Sigmoid colon (tissue), 4 donors: Measurements from ENCODE around the gene MED16.
"Not testable (repeated sequence)": the region's sequence is repeated elsewhere in the genome, so short reads cannot be mapped to it uniquely, and the experiment has no call there.

Experiments
- EP300 ChIP-seq, 4 donors: sonication (generic); formaldehyde crosslinking; IDR thresholded peaks; one replicate each; pipeline ENCODE4 v1.6.1; 2017; ENCODE audit warnings: antibody characterized with exemption in 4 of 4
- POLR2A ChIP-seq, 2 donors: fragments of 450-650 bp; IDR thresholded peaks; one replicate each; pipeline ENCODE4 v1.6.1; 2016; ENCODE audit warnings: antibody characterized with exemption in 2 of 2, mild to moderate bottlenecking in 2 of 2, moderate library complexity in 2 of 2
- POLR2AphosphoS5 ChIP-seq, 4 donors: sonication (generic); formaldehyde crosslinking; IDR thresholded peaks; one replicate each; pipeline ENCODE4 v1.6.1; 2017; ENCODE audit warnings: antibody characterized with exemption in 4 of 4
- TF ChIP-seq, protein P1 (sequence below), 4 experiments: fragments of 450-650 bp in 3 of 4; fragments of 200-600 bp in 1 of 4; IDR thresholded peaks; one replicate each; pipeline ENCODE4 v1.5.1; 2016 to 2019; ENCODE audit warnings: antibody characterized with exemption in 4 of 4, mild to moderate bottlenecking in 3 of 4, moderate library complexity in 2 of 4

DNA sequence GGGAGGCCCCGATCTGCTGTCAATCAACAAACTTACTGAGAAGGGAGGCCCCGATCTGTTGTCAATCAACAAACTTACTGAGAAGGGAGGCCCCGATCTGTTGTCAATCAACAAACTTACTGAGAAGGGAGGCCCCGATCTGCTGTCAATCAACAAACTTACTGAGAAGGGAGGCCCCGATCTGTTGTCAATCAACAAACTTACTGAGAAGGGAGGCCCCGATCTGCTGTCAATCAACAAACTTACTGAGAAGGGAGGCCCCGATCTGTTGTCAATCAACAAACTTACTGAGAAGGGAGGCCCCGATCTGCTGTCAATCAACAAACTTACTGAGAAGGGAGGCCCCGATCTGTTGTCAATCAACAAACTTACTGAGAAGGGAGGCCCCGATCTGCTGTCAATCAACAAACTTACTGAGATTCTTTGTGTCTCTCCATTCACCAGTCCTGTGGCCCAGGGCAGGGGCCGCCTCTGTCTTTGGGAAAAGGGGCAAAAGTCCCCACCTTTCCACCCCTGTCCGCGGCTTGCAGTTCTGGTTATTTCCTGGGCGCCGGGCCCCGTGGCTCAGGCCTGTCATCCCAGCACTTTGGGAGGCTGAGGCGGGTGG is 39.3 kb downstream of the MED16 start:
- TF ChIP-seq, protein P1, sequence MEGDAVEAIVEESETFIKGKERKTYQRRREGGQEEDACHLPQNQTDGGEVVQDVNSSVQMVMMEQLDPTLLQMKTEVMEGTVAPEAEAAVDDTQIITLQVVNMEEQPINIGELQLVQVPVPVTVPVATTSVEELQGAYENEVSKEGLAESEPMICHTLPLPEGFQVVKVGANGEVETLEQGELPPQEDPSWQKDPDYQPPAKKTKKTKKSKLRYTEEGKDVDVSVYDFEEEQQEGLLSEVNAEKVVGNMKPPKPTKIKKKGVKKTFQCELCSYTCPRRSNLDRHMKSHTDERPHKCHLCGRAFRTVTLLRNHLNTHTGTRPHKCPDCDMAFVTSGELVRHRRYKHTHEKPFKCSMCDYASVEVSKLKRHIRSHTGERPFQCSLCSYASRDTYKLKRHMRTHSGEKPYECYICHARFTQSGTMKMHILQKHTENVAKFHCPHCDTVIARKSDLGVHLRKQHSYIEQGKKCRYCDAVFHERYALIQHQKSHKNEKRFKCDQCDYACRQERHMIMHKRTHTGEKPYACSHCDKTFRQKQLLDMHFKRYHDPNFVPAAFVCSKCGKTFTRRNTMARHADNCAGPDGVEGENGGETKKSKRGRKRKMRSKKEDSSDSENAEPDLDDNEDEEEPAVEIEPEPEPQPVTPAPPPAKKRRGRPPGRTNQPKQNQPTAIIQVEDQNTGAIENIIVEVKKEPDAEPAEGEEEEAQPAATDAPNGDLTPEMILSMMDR (IDR thresholded peaks at IDR 0.05) = not testable (repeated sequence)
- not testable (repeated sequence) for TF ChIP-seq EP300, POLR2A, POLR2AphosphoS5 (IDR thresholded peaks at IDR 0.05)
